ENCODE measurements around the gene BRK1.

GRCh38 chr3:10160346-10160745, 44.9 kb downstream of the BRK1 start:
- no peak for TF ChIP-seq CTCF (IDR thresholded peaks at IDR 0.05)
- no peak for TF ChIP-seq POLR2A (IDR thresholded peaks at IDR 0.05; ENCODE audit: low read length)
- TF ChIP-seq RAD21 (conservative IDR thresholded peaks at IDR 0.05 in 1 of 2, IDR thresholded peaks at IDR 0.05 in 1 of 2) = no peak
- TF ChIP-seq REST (IDR thresholded peaks at IDR 0.05) = no peak
- no peak for TF ChIP-seq HOXB5 (CRISPR knock-in tag; IDR thresholded peaks at IDR 0.05)
- TF ChIP-seq RFX5 (IDR thresholded peaks at IDR 0.05) = no peak
- TF ChIP-seq BCL3 (IDR thresholded peaks at IDR 0.05) = no peak
- TF ChIP-seq EP300 (IDR thresholded peaks at IDR 0.05) = no peak
- TF ChIP-seq ZFP36 (IDR thresholded peaks at IDR 0.05; ENCODE audit: borderline replicate concordance, partially characterized antibody) = no peak
- TF ChIP-seq POLR2AphosphoS2 (conservative IDR thresholded peaks at IDR 0.05; ENCODE audit: low read length) = no peak
- no peak for TF ChIP-seq MAX (IDR thresholded peaks at IDR 0.05)

Data from A549 (cell line).